Endothelial cell of umbilical vein (primary cell): Measurements from ENCODE around the gene SMARCD3. TPM values are rescaled to one million over a fixed set of nuclear protein-coding genes. Genes with fewer than 3 reads are reported as not detected.

Source experiments
- BruUV-seq: library from RNA; stranded (reverse); fragments of 400-500 nt; replicated peaks from 2 replicates; lab custom pipeline; 2021; lab: Mats Ljungman, UMichigan
- CTCF ChIA-PET: fragments of 300-600, 350-600 bp; sonication (Branson Sonifier 250); formaldehyde crosslinking; loops from one replicate; lab custom pipeline; 2021; ENCODE audit warnings: antibody characterized with exemption, inconsistent platforms; lab: Charles Lee
- POLR2A ChIA-PET: fragments of 300-600, 350-600 bp; sonication (Branson Sonifier 250); formaldehyde crosslinking; loops from one replicate; lab custom pipeline; 2021; ENCODE audit warnings: antibody characterized with exemption, inconsistent platforms; lab: Charles Lee
- DNase-seq: peaks from one replicate; pipeline ENCODE4 v3.0.0-alpha.2; 2011; ENCODE audit warnings: low read depth, low spot score
- FAIRE-seq: peaks from 2 replicates; lab custom pipeline; 2011; peaks lifted over from hg19 to GRCh38; lab: Jason Lieb, UNC
- H2AFZ ChIP-seq: 2 replicates; pipeline ENCODE4 v1.6.0; 2012; ENCODE audit warnings: low read depth, low read length, control low read depth, inconsistent platforms
- H3K27ac ChIP-seq: 2 replicates; pipeline ENCODE4 v1.5.1; 2011; ENCODE audit warnings: low read depth, mild to moderate bottlenecking, control low read depth, low read length, moderate library complexity; ENCODE audit not compliant: insufficient read depth
- H3K27me3 ChIP-seq, 2 experiments: 2 replicates each; pipeline versions ENCODE4 v1.6.0 to v1.6.1; 2011; ENCODE audit warnings: low read length in 2 of 2, mixed read lengths in 1 of 2; ENCODE audit not compliant: control insufficient read depth in 2 of 2, insufficient read depth in 2 of 2
- H3K36me3 ChIP-seq, 2 experiments: 2 replicates in 1 of 2; 3 replicates in 1 of 2; pipeline ENCODE4 v1.5.1; 2011; ENCODE audit warnings: low read length in 2 of 2, mild to moderate bottlenecking in 1 of 2, moderate library complexity in 1 of 2; ENCODE audit not compliant: control insufficient read depth in 2 of 2, insufficient read depth in 2 of 2; ENCODE audit errors: extremely low read depth in 1 of 2
- H3K4me1 ChIP-seq: 3 replicates; pipeline ENCODE4 v1.5.1; 2011; ENCODE audit warnings: mild to moderate bottlenecking, low read length; ENCODE audit not compliant: control insufficient read depth, insufficient read depth; ENCODE audit errors: extremely low read depth
- H3K4me2 ChIP-seq: 2 replicates; pipeline ENCODE4 v1.6.1; 2011; ENCODE audit warnings: low read length, control low read depth, mixed read lengths; ENCODE audit not compliant: insufficient read depth
- H3K4me3 ChIP-seq, 3 experiments: fragments of 200-600 bp in 1 of 3; sonication (generic), shearing (Covaris generic) in 1 of 3; replicated peaks in 1 of 3; 2 replicates each; pipeline ENCODE4 v1.5.1; 2011 to 2016; ENCODE audit warnings: control low read depth in 3 of 3, low read length in 3 of 3, mild to moderate bottlenecking in 2 of 3, inconsistent platforms in 1 of 3, low read depth in 1 of 3, moderate library complexity in 1 of 3; ENCODE audit not compliant: insufficient read depth in 1 of 3
- H3K79me2 ChIP-seq: 2 replicates; pipeline ENCODE4 v1.6.0; 2012; ENCODE audit warnings: low read length, inconsistent platforms; ENCODE audit not compliant: control insufficient read depth, insufficient read depth
- H3K9ac ChIP-seq: replicated peaks from 2 replicates; pipeline ENCODE3; 2011; ENCODE audit warnings: low read length, control low read depth; ENCODE audit not compliant: insufficient read depth; ENCODE audit errors: extremely low read depth
- H3K9me1 ChIP-seq: replicated peaks from 3 replicates; pipeline ENCODE4 v1.6.0; 2011; ENCODE audit warnings: mild to moderate bottlenecking, low read length; ENCODE audit not compliant: control insufficient read depth, insufficient read depth; ENCODE audit errors: extremely low read depth
- H3K9me3 ChIP-seq: replicated peaks from 2 replicates; pipeline ENCODE4 v1.5.1; 2012; ENCODE audit warnings: low read length, inconsistent platforms; ENCODE audit not compliant: control insufficient read depth, insufficient read depth
- H4K20me1 ChIP-seq: replicated peaks from 2 replicates; pipeline ENCODE3; 2011; ENCODE audit warnings: mild to moderate bottlenecking, low read length; ENCODE audit not compliant: control insufficient read depth, insufficient read depth; ENCODE audit errors: extremely low read depth
- EZH2 ChIP-seq: IDR thresholded peaks from 2 replicates; pipeline ENCODE4 v1.6.1; 2012; ENCODE audit warnings: borderline replicate concordance, low read depth, mild to moderate bottlenecking, moderate library complexity, low read length, inconsistent platforms; ENCODE audit not compliant: severe bottlenecking
- FOS ChIP-seq: IDR thresholded peaks from 2 replicates; pipeline ENCODE4 v1.6.1; 2011; ENCODE audit warnings: mild to moderate bottlenecking, low read length, moderate library complexity, borderline replicate concordance; ENCODE audit not compliant: insufficient read depth
- GATA2 ChIP-seq: IDR thresholded peaks from 2 replicates; pipeline ENCODE4 v1.7.0; 2011; ENCODE audit warnings: low read depth, mild to moderate bottlenecking, moderate library complexity, mixed read lengths, low read length; ENCODE audit not compliant: insufficient read length, insufficient read depth
- JUN ChIP-seq: IDR thresholded peaks from 2 replicates; pipeline ENCODE4 v1.6.1; 2011; ENCODE audit warnings: borderline replicate concordance, low read depth; ENCODE audit not compliant: insufficient read length, insufficient read depth
- MYC ChIP-seq: IDR thresholded peaks from one replicate; pipeline ENCODE4 v1.6.1; 2011; ENCODE audit warnings: mild to moderate bottlenecking, low read depth, low read length
- POLR2A ChIP-seq: IDR thresholded peaks from 2 replicates; pipeline ENCODE4 v1.6.1; 2012; ENCODE audit warnings: low read depth, mild to moderate bottlenecking, control low read depth, low read length
- POLR2AphosphoS5 ChIP-seq: IDR thresholded peaks from 2 replicates; pipeline ENCODE4 v1.6.1; 2012; ENCODE audit warnings: low read depth, mild to moderate bottlenecking, control low read depth, low read length, moderate library complexity; ENCODE audit not compliant: insufficient read depth
- dilution Hi-C: fragments of 300-500 bp; cut with MboI; formaldehyde crosslinking; loops from one replicate; pipeline ENCODE4 v1.15.0; 2019; ENCODE audit warnings: low sequenced_read_pairs; ENCODE audit not compliant: extremely low pct_ligation_motif_present
- intact Hi-C: fragments of 100-400 bp; cut with micrococcal nuclease; formaldehyde crosslinking; loops from one replicate; pipeline ENCODE4 v1.10.0; 2022
- polyA plus RNA-seq, 4 experiments: library from polyadenylated mRNA; depleted of rRNA in 3 of 4; stranded (reverse) in 3 of 4; unstranded in 1 of 4; fragments of >200 nt; gene quantifications; 2 replicates each; pipeline versions ENCODE4 v1.2.1 to v1.2.3, GENCODE V29; 2011 to 2012; ENCODE audit warnings: missing spikeins in 1 of 4
- total RNA-seq: library from RNA; stranded (reverse); gene quantifications from 2 replicates; pipeline ENCODE4 v1.2.3, GENCODE V29; 2021
- TF ChIP-seq, protein P1 (sequence below): IDR thresholded peaks from 2 replicates; pipeline ENCODE4 v1.6.1; 2011; ENCODE audit not compliant: insufficient read depth, insufficient read length
- TF ChIP-seq, protein P2 (sequence below), 2 donors: IDR thresholded peaks; 1 replicate in 1 of 2; 2 replicates in 1 of 2; pipeline ENCODE4 v1.5.1; 2011; ENCODE audit warnings: low read length in 2 of 2, mild to moderate bottlenecking in 2 of 2, moderate library complexity in 2 of 2, control low read depth in 1 of 2, inconsistent platforms in 1 of 2, low read depth in 1 of 2; ENCODE audit not compliant: insufficient read depth in 1 of 2; ENCODE audit errors: extremely low read depth in 1 of 2

The SMARCD3 gene
- total and polyA plus RNA-seq, 2 donors (not counting 3 experiments of a cell fraction or from before 2014, with no cell fraction given) = 6.1 to 8.5 TPM

DNA sequence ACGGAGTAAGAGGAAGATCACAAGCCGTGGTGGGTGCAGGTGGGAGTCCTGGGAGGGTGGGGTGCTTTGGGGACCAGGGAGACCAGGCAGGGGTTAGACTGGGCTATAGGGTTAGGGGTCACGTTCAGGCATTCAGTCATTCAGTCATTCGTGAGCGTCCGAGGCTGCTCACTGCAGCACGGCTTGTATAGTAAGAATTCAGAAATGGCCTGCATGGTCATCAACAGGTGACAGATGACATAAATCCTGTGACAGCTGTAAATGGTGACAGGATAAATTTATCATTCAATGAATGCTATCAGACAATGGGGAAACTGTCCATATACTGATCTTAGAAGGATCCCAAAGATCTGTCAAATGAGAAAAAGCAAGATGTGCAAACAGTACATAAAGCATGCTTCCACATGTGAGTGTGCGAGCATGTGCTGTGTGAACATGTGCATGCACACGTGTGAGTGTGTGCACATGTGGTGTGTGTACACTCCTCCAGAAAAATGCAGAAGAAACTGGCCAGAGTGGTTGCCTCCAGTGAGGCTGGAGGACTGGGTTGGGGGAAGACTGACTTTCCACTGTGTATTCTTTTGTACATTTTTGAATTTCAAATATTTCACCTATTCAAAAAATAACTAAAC, 32.0 kb upstream of the SMARCD3 start:
- H3K4me2 ChIP-seq = no peak overlapping the region
- FAIRE-seq (no peak), DNase-seq (no peak)
- no peaks in the 10 kb centered on the region for H3K4me1 ChIP-seq
- intact Hi-C loops (no loop called here), dilution Hi-C loops (no loop called here)
- TF ChIP-seq, protein P1, sequence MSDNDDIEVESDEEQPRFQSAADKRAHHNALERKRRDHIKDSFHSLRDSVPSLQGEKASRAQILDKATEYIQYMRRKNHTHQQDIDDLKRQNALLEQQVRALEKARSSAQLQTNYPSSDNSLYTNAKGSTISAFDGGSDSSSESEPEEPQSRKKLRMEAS = peak; percentile 44
- TF ChIP-seq MYC = no peak
- ChIA-PET POLR2A (no interaction called here), CTCF (no interaction called here)
- no peaks in the 10 kb centered on the region for H3K9me1 ChIP-seq
- H2AFZ ChIP-seq = no peak overlapping the region
- H3K27me3 ChIP-seq = peaks cover 9 to 14% of the 10 kb centered on the region in 2 experiments
- no peaks in the 10 kb centered on the region for H3K79me2 ChIP-seq
- H3K9ac ChIP-seq = no peak overlapping the region
- no peaks in the 10 kb centered on the region for H4K20me1 ChIP-seq
- no peak overlapping the region for H3K4me3 ChIP-seq
- no peaks in the 10 kb centered on the region for H3K9me3 ChIP-seq
- BruUV-seq = no TSS peak
- H3K27ac ChIP-seq = no peak overlapping the region
- no peaks in the 10 kb centered on the region for H3K36me3 ChIP-seq

DNA sequence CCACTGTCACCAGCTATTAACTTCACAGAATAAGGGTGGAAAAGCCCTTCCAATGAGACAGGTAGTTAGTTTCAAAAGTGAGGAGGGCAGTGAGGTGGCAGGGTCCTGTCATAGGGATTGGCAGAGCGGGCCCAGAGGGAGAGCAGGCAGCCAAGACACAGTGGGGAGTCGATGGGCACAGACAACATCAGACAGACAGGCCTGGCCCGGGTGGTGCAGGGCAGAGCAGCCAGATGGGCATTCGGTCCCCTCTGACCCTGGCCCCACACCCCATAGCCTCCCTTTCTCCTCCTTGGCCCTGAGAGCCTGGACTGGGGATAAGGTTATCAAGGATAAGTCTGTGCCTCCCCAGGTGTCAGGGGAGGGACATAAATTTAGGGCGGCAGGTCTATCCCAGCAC, 31.4 kb upstream of the SMARCD3 start:
- Histone ChIP-seq H3K4me1 (no peaks in the 10 kb centered on the region), H3K27ac (no peak overlapping the region), H4K20me1 (no peaks in the 10 kb centered on the region), H3K4me3 (no peak overlapping the region), H3K4me2 (no peak overlapping the region), H3K36me3 (no peaks in the 10 kb centered on the region), H3K9me3 (no peaks in the 10 kb centered on the region), H3K27me3 (peaks cover 7 to 10% of the 10 kb centered on the region in 2 experiments), H3K79me2 (no peaks in the 10 kb centered on the region), H3K9me1 (no peaks in the 10 kb centered on the region), H2AFZ (no peak overlapping the region), H3K9ac (no peak overlapping the region)
- ChIA-PET POLR2A (no interaction called here), CTCF (no interaction called here)
- intact Hi-C loops = no loop called here
- no TSS peak for BruUV-seq
- dilution Hi-C loops = no loop called here
- TF ChIP-seq POLR2AphosphoS5 = no peak
- TF ChIP-seq, protein P2, sequence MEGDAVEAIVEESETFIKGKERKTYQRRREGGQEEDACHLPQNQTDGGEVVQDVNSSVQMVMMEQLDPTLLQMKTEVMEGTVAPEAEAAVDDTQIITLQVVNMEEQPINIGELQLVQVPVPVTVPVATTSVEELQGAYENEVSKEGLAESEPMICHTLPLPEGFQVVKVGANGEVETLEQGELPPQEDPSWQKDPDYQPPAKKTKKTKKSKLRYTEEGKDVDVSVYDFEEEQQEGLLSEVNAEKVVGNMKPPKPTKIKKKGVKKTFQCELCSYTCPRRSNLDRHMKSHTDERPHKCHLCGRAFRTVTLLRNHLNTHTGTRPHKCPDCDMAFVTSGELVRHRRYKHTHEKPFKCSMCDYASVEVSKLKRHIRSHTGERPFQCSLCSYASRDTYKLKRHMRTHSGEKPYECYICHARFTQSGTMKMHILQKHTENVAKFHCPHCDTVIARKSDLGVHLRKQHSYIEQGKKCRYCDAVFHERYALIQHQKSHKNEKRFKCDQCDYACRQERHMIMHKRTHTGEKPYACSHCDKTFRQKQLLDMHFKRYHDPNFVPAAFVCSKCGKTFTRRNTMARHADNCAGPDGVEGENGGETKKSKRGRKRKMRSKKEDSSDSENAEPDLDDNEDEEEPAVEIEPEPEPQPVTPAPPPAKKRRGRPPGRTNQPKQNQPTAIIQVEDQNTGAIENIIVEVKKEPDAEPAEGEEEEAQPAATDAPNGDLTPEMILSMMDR (IDR thresholded peaks at IDR 0.05; ENCODE audit: extremely low read depth in 1 of 2, insufficient read depth in 1 of 2, low read depth in 1 of 2, low read length in 2 of 2) = no peak
- TF ChIP-seq, protein P1 = no peak
- no peak for TF ChIP-seq MYC
- no peak for TF ChIP-seq EZH2
- no peak for TF ChIP-seq POLR2A
- no peak for TF ChIP-seq GATA2
- TF ChIP-seq JUN = no peak
- TF ChIP-seq FOS = no peak
- no peak for FAIRE-seq
- DNase-seq = no peak
